Naive thymus-derived CD8-positive, alpha-beta T cell (primary cell): ENCODE data around the gene PDPN. TPM values are rescaled to one million over a fixed set of nuclear protein-coding genes. Genes with fewer than 3 reads are reported as not detected.

ENCODE experiments used
- ATAC-seq, 2 donors: fragments of 150-1000 bp; cut with Tn5 transposase in 1 of 2; sonication (Bioruptor Pico), chemical (Tn5 transposase) in 1 of 2; 1 replicate in 1 of 2; 2 replicates in 1 of 2; pipeline ENCODE4 v1.10.0; 2021; ENCODE audit warnings: mild to moderate bottlenecking in 2 of 2, moderate library complexity in 2 of 2
- POLR2A ChIA-PET: fragments of 350-600 bp; sonication (Branson Sonifier 250); formaldehyde crosslinking; loops from one replicate; lab custom pipeline; 2021; ENCODE audit warnings: antibody characterized with exemption; lab: Charles Lee
- DNase-seq, 10 donors: peaks; one replicate each; pipeline versions ENCODE4 v3.0.0 to v3.0.0-alpha.2; 2020 to 2022
- H3K27ac Mint-ChIP-seq, 10 donors: one replicate each; pipeline ENCODE4 v1.8.0; 2020 to 2022; ENCODE audit warnings: mild to moderate bottlenecking in 10 of 10, mixed read lengths in 10 of 10, moderate library complexity in 4 of 10, inconsistent platforms in 1 of 10
- H3K27me3 Mint-ChIP-seq, 5 donors: one replicate each; pipeline ENCODE4 v1.8.0; 2021 to 2022; ENCODE audit warnings: mixed read lengths in 5 of 5
- H3K36me3 Mint-ChIP-seq, 3 donors: one replicate each; pipeline ENCODE4 v1.8.0; 2020 to 2022; ENCODE audit warnings: mixed read lengths in 3 of 3, mild to moderate bottlenecking in 2 of 3, inconsistent platforms in 1 of 3
- H3K4me1 Mint-ChIP-seq, 4 donors: one replicate each; pipeline ENCODE4 v1.8.0; 2021 to 2022; ENCODE audit warnings: mixed read lengths in 4 of 4
- H3K4me3 Mint-ChIP-seq, 10 donors: one replicate each; pipeline ENCODE4 v1.8.0; 2020 to 2022; ENCODE audit warnings: mild to moderate bottlenecking in 10 of 10, mixed read lengths in 10 of 10, moderate library complexity in 6 of 10, inconsistent platforms in 1 of 10
- H3K9me3 Mint-ChIP-seq, 9 donors: one replicate each; pipeline ENCODE4 v1.8.0; 2020 to 2022; ENCODE audit warnings: mixed read lengths in 9 of 9, mild to moderate bottlenecking in 3 of 9, inconsistent platforms in 1 of 9, moderate library complexity in 1 of 9
- polyA plus RNA-seq, 3 donors: library from polyadenylated mRNA; unstranded; fragments of 300-500 nt; fragmentation: Illumina TruSeq; gene quantifications; one replicate each; pipeline ENCODE4 v1.2.3, GENCODE V29; 2021
- total RNA-seq, 8 experiments: library from RNA in 2 of 8; stranded (reverse) in 2 of 8; gene quantifications; one replicate each; pipeline ENCODE4 v1.2.3 and lab custom pipeline; 2021 to 2026

The PDPN gene
- total and polyA plus RNA-seq, 5 experiments from 2014 or later: not detected

DNA sequence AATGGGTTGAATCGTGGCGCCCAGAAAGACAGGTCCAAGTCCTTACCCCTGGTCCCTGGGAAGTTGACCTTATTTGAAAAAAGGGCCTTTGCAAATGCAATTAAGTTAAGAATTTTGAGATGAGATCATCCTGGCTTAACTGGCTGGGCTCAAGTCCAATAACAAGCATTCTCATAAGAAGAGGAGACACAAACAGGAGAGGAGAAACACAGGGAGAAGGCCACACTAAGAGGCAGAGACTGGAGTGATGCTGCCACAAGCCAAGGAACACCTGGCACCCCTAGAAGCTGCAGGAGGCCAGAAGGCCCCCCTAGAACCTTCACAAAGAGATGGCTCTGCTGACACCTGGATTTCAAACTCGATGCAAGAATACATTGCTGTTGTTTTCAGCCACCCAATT lies 44.6 kb downstream of the PDPN start:
- ATAC-seq: no peak
- H3K27ac Mint-ChIP-seq: no peak overlapping the region

DNA sequence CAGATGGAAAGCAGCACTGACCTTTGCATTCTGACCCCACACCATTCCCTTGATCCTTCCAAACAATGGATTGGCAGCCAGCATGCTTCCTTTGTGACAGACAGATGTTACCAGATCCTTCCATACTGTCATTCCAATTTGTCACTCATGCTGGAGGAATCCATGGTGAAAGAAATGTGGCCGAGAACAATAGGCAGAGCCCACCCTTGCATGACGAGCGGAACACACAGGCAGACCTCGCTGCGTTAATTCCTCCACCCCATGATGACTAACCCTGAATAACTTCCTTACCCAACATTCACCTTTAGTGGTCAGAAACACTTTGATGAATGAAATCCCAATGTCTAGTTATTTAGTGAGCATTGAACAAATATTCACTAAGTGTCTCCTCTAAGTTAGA lies 45.1 kb downstream of the PDPN start:
- DNase-seq: no peak
- Mint-ChIP-seq H3K4me3 (no peak overlapping the region), H3K9me3 (peaks cover 0 to 17% (median 6%) of the 10 kb centered on the region in 9 donors), H3K36me3 (peaks cover 0 to 4% (median 4%) of the 10 kb centered on the region in 3 donors), H3K4me1 (no peaks in the 10 kb centered on the region), H3K27ac (no peak overlapping the region), H3K27me3 (peaks cover 0 to 28% (median 6%) of the 10 kb centered on the region in 5 donors)
- POLR2A ChIA-PET: no interaction called here
- no peak for ATAC-seq

More for the DNA sequence above, 44.6 kb downstream of the PDPN start:
- Mint-ChIP-seq H3K4me1 (no peaks in the 10 kb centered on the region), H3K4me3 (no peak overlapping the region), H3K27me3 (peaks cover 0 to 25% (median 9%) of the 10 kb centered on the region in 5 donors), H3K9me3 (peaks cover 0 to 17% (median 5%) of the 10 kb centered on the region in 9 donors), H3K36me3 (peaks cover 0 to 4% (median 4%) of the 10 kb centered on the region in 3 donors)
- no peak for DNase-seq
- POLR2A ChIA-PET: no interaction called here

DNA sequence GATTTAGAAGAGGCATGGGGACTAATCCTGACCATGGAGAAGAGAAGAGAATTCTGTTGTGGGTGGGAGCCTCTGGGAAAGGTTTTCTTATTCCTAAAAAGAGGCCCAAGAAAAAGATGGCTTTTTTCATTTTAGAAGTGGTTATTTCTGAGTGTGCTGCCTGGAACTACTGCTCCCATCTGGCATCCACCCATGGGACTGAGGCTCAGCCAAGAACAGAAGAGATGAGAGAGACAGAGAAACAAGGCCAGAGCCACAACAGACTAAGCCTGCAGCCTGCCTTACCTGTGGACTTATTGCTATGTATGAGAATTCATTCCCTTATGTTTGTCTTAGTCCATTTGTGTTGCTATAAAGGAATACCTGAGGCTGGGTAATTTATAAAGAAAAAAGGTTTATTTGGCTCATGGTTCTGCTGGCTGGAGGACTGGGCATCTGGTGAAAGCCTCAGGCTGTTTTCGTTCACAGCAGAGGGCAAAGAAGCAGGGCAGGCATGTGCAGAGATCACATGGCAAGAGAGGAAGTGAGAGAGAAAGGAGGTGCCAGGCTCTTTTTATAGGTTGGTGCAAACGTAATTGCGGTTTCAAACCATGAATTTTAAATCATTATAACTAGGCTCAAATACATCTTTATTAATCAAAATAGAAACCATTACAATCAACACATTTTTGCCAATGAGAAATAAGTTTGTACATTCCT lies 58.8 kb downstream of the PDPN start:
- H3K27ac Mint-ChIP-seq: peak overlapping the region in 1 of 10 donors; percentile 52
- peaks cover 3 to 24% (median 6%) of the 10 kb centered on the region in 3 donors for H3K36me3 Mint-ChIP-seq
- peaks cover 0 to 7% (median 0%) of the 10 kb centered on the region in 4 donors for H3K4me1 Mint-ChIP-seq
- H3K9me3 Mint-ChIP-seq: peaks cover 11 to 30% (median 20%) of the 10 kb centered on the region in 9 donors
- POLR2A ChIA-PET: no interaction called here
- H3K27me3 Mint-ChIP-seq: peaks cover 0 to 15% (median 2%) of the 10 kb centered on the region in 5 donors
- DNase-seq (no peak), ATAC-seq (no peak)
- peak overlapping the region in 1 of 10 donors; percentile 7 for H3K4me3 Mint-ChIP-seq

DNA sequence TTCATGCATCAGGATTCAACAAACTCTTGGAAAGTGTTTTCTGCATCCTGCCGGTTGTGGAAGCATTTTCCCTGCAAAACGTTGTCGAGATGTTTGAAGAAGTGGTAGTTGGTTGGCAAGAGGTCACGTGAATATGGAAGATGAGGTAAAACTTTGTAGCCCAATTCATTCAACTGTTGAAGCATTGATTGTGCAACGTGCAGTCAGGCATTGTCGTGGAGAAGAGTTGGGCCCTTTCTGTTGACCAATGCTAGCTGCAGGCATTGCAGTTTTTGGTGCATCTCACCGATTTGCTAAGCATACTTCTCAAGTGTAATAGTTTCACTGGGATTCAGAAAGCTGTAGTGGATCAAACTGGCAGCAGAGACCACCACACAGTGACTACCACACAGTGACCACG lies 59.4 kb downstream of the PDPN start:
- peaks cover 7 to 27% (median 17%) of the 10 kb centered on the region in 9 donors for H3K9me3 Mint-ChIP-seq
- ATAC-seq: no peak

DNA sequence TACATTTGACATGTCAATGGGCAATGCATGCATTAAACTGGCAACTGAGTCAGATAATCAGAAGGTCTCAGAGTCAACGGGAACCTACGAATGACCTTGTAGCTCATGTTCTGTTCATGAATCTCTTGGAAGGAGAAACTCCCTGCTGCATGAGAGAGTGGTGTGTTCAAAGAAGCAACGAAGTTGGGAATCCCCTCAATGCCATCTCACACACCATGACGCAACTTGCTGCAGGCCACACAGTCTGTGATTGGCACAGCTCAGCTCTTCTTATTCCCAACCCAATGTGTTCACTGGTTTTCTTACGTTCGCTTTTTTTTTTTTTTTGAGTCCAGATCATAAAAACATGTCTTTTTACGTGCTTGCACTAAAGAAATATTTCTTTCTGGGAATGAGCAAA lies 62.9 kb downstream of the PDPN start:
- peaks cover 0 to 5% (median 0%) of the 10 kb centered on the region in 5 donors for H3K27me3 Mint-ChIP-seq
- DNase-seq: no peak
- H3K4me3 Mint-ChIP-seq: no peak overlapping the region
- no peak overlapping the region for H3K27ac Mint-ChIP-seq
- H3K36me3 Mint-ChIP-seq: peaks cover 0 to 7% (median 0%) of the 10 kb centered on the region in 3 donors
- POLR2A ChIA-PET: no interaction called here
- H3K9me3 Mint-ChIP-seq: peaks cover 0 to 11% (median 7%) of the 10 kb centered on the region in 9 donors
- H3K4me1 Mint-ChIP-seq: peaks cover 0 to 7% (median 0%) of the 10 kb centered on the region in 4 donors
- no peak for ATAC-seq

More for the DNA sequence above, 59.4 kb downstream of the PDPN start:
- peak overlapping the region in 1 of 10 donors; percentile 52 for H3K27ac Mint-ChIP-seq
- DNase-seq: no peak
- H3K4me3 Mint-ChIP-seq: no peak overlapping the region
- POLR2A ChIA-PET: no interaction called here
- H3K36me3 Mint-ChIP-seq: peaks cover 3 to 22% (median 6%) of the 10 kb centered on the region in 3 donors
- peaks cover 0 to 9% (median 4%) of the 10 kb centered on the region in 5 donors for H3K27me3 Mint-ChIP-seq
- H3K4me1 Mint-ChIP-seq: peaks cover 0 to 7% (median 0%) of the 10 kb centered on the region in 4 donors

DNA sequence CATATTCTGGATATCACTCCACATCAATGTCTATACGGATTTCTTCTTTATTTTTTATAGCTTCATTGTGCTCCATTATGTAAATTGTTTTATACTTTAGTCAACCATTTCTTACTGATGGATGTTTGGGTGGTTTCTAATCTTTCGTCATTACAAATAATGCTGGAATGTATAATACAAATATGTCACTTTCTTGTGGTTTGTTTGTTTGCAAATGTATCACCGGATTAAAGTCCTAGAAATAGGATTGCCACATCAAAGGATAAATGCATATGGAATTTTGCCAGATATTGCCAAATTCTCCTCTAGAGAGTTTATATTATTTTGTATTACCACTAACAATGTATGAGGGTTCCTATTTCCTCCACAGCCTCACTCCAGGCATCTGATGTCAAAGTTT lies 67.6 kb downstream of the PDPN start:
- Mint-ChIP-seq H3K4me1 (no peaks in the 10 kb centered on the region), H3K36me3 (peaks cover 0 to 7% (median 0%) of the 10 kb centered on the region in 3 donors), H3K27ac (no peak overlapping the region), H3K27me3 (peaks cover 5 to 25% (median 9%) of the 10 kb centered on the region in 5 donors), H3K4me3 (no peak overlapping the region), H3K9me3 (peaks cover 0 to 11% (median 7%) of the 10 kb centered on the region in 9 donors)
- no peak for ATAC-seq
- POLR2A ChIA-PET: no interaction called here
- DNase-seq: no peak

DNA sequence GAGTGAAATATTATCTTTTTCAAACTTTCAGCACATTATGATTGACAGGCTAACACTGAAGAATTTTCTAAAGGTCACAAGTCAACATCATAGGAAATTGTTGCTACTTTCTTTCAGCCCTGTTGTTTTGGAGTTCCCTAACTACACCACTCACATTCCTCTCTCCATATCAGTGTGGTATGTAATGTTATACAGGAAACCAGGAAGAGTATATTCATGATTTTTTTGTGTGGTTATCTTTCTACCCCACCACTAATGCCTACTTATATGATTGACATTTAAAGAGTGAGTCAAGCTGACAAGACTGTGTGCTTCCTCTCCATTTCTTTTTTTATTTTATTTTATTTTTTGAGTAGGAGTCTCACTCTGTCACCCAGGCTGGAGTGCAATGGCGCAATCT lies 68.6 kb downstream of the PDPN start:
- Mint-ChIP-seq H3K27ac (no peak overlapping the region), H3K4me3 (no peak overlapping the region), H3K36me3 (peaks cover 0 to 7% (median 3%) of the 10 kb centered on the region in 3 donors), H3K27me3 (peaks cover 5 to 25% (median 11%) of the 10 kb centered on the region in 5 donors), H3K9me3 (peaks cover 0 to 15% (median 7%) of the 10 kb centered on the region in 9 donors), H3K4me1 (no peaks in the 10 kb centered on the region)
- DNase-seq (no peak), ATAC-seq (no peak)
- POLR2A ChIA-PET: no interaction called here

DNA sequence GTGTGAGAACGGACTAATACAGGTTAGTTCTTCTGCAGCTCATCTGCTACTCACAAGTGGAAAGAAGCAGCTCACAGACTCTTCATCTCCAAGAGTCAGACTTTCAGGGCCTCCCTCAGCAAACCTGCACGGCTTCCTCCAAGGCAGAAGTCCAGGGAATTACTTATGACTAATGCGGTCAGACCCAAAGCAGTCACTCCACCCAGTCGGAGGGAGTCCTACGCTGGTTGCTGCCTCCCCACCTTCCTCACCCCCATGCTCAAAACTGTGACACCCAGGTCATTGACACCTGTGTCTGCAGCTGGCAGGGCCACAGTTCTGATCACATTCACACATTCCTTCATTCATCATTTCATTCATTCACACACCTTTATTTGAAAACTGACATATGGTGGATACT lies 77.9 kb downstream of the PDPN start:
- Mint-ChIP-seq H3K4me3 (no peak overlapping the region), H3K9me3 (peaks cover 0 to 15% (median 2%) of the 10 kb centered on the region in 9 donors), H3K36me3 (peaks cover 2 to 5% (median 3%) of the 10 kb centered on the region in 3 donors), H3K27ac (no peak overlapping the region), H3K27me3 (peaks cover 0 to 6% (median 5%) of the 10 kb centered on the region in 5 donors), H3K4me1 (peaks cover 0 to 12% (median 4%) of the 10 kb centered on the region in 4 donors)
- POLR2A ChIA-PET: no interaction called here
- DNase-seq: no peak
- no peak for ATAC-seq

DNA sequence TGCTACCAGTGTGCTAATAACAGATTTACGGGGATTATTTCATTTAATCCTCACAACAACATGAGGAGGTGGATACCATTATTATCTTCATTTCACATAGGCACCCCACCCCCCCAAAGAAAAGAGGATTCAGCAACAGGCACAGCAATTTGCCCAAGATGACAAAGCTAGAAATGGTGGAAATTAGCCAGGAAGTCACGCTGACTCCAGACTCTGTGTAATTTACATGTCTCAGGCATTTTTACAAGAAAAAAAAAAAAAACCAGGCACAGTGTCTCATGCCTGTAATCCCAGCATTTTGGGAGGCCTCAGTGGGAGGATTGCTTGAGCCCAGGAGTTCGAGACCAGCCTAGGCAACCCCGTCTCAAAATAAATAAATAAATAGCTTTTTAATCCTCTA lies 78.9 kb downstream of the PDPN start:
- Mint-ChIP-seq H3K4me3 (no peak overlapping the region), H3K27ac (no peak overlapping the region), H3K36me3 (peaks cover 0 to 5% (median 2%) of the 10 kb centered on the region in 3 donors), H3K4me1 (peaks cover 0 to 18% (median 4%) of the 10 kb centered on the region in 4 donors), H3K9me3 (peaks cover 0 to 12% (median 2%) of the 10 kb centered on the region in 9 donors), H3K27me3 (peaks cover 0 to 6% (median 3%) of the 10 kb centered on the region in 5 donors)
- POLR2A ChIA-PET: interaction anchor here (0.7 kb wide), 1 partner anchor 89 kb away, joined by 3 read pairs; no protein-coding TSS in a partner anchor
- ATAC-seq: no peak
- DNase-seq: no peak

DNA sequence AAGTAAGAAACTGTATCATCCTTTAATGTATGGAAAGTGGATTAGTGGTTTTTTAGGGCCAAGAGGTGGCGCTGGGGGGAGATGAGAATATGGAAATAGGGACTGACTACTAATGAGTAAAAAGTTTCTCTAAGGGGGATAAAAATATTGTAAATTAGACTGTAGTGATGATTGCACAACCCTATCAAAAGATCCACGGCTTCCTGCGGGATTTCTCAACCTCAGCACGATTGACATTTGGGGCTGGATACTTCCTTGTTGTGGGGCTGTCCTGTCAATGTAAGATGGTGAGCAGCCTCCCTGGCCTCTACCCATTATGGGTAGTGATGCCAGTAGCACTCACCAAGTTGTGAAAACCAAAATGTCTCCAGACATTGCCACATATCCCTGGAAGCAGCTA lies 80.3 kb downstream of the PDPN start:
- ATAC-seq (no peak), DNase-seq (no peak)
- no peak overlapping the region for H3K4me3 Mint-ChIP-seq
- POLR2A ChIA-PET: no interaction called here
- no peak overlapping the region for H3K27ac Mint-ChIP-seq
- H3K36me3 Mint-ChIP-seq: peaks cover 0 to 5% (median 2%) of the 10 kb centered on the region in 3 donors
- H3K27me3 Mint-ChIP-seq: peaks cover 0 to 6% (median 3%) of the 10 kb centered on the region in 5 donors
- H3K9me3 Mint-ChIP-seq: peaks cover 0 to 12% (median 2%) of the 10 kb centered on the region in 9 donors
- H3K4me1 Mint-ChIP-seq: peaks cover 0 to 24% (median 4%) of the 10 kb centered on the region in 4 donors

DNA sequence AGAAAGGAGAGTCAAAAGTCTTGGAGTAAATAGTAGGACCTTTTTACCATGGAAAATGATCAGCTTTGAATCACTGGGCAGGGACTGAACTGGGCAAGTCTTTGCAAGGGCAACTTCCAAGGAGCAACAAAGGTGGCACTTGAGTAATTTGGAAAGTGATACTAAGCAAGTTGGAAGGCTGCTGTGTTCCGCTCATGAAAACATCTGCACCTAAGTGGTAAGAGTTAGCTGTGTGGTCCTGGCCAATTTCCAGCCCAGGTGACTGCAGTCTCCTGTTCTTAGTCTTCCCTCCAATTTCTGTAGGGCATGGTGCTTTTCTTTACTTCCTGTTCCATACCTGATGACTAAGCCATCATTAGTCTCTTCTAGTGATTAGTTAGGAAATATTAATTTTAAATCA lies 80.8 kb downstream of the PDPN start:
- H3K9me3 Mint-ChIP-seq: peaks cover 0 to 8% (median 0%) of the 10 kb centered on the region in 9 donors
- no peak overlapping the region for H3K4me3 Mint-ChIP-seq
- peaks cover 0 to 3% (median under 1%) of the 10 kb centered on the region in 5 donors for H3K27me3 Mint-ChIP-seq
- H3K27ac Mint-ChIP-seq: no peak overlapping the region
- POLR2A ChIA-PET: no interaction called here
- DNase-seq: no peak
- no peak for ATAC-seq
- peaks cover 0 to 24% (median 4%) of the 10 kb centered on the region in 4 donors for H3K4me1 Mint-ChIP-seq
- peaks cover 0 to 2% (median 0%) of the 10 kb centered on the region in 3 donors for H3K36me3 Mint-ChIP-seq

DNA sequence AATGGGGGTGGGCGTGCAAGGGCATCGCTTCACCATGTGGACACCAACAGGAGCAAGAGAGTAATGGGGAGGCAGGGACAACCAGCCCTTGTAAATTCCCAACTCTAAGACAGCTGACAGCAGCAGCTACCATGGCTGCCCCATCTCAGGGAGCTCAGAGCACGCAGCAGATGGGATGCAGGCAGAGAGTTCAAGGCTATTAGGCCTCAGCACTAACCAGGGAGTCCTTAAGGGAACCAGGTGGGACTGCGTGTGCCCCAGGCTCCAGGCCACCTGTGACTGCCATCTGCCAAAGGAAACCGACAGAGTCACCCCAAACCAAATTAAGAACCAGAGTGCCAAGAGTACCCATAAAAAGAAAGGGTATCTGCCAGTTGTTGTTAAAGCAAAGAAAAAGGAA lies 82.7 kb downstream of the PDPN start:
- no peaks in the 10 kb centered on the region for H3K36me3 Mint-ChIP-seq
- DNase-seq: no peak
- H3K9me3 Mint-ChIP-seq: no peaks in the 10 kb centered on the region
- POLR2A ChIA-PET: interaction anchor here (1.7 kb wide), 1 partner anchor 59 kb away, joined by 7 read pairs; no protein-coding TSS in a partner anchor
- H3K4me1 Mint-ChIP-seq: peaks cover 0 to 24% (median 4%) of the 10 kb centered on the region in 4 donors
- H3K27me3 Mint-ChIP-seq: peaks cover 0 to 3% (median 0%) of the 10 kb centered on the region in 5 donors
- ATAC-seq: no peak
- peak overlapping the region in 1 of 10 donors; percentile 26 for H3K4me3 Mint-ChIP-seq
- H3K27ac Mint-ChIP-seq: peak overlapping the region in 4 of 10 donors; percentile 41 to 71 (median 53)
